Rectal smooth muscle tissue (tissue), 1 donor: ENCODE results near the gene LRRC2.

Source experiments
- H3K27ac ChIP-seq: one replicate; pipeline ENCODE4 v1.7.0; 2013; ENCODE audit warnings: low read depth, low read length, inconsistent platforms
- H3K27me3 ChIP-seq: one replicate; pipeline ENCODE4 v1.7.0; 2013; ENCODE audit warnings: low read length; ENCODE audit not compliant: control insufficient read depth, insufficient read depth
- H3K36me3 ChIP-seq: one replicate; pipeline ENCODE4 v1.7.0; 2013; ENCODE audit warnings: low read length; ENCODE audit not compliant: control insufficient read depth, insufficient read depth
- H3K4me1 ChIP-seq: one replicate; pipeline ENCODE4 v1.7.0; 2013; ENCODE audit warnings: low read length; ENCODE audit not compliant: control insufficient read depth, insufficient read depth
- H3K4me3 ChIP-seq: one replicate; pipeline ENCODE4 v1.7.0; 2013; ENCODE audit warnings: low read length
- H3K9ac ChIP-seq: one replicate; pipeline ENCODE4 v1.7.0; 2013; ENCODE audit warnings: low read length

LRRC2 gene

GRCh38 chr3:46482632-46483350, 83.3 kb downstream of the LRRC2 start:
- H3K36me3 ChIP-seq = no peaks in the 10 kb centered on the region
- H3K4me3 ChIP-seq = no peak overlapping the region
- H3K4me1 ChIP-seq = no peaks in the 10 kb centered on the region
- H3K27me3 ChIP-seq = no peaks in the 10 kb centered on the region
- no peak overlapping the region for H3K9ac ChIP-seq
- H3K27ac ChIP-seq = no peak overlapping the region

DNA sequence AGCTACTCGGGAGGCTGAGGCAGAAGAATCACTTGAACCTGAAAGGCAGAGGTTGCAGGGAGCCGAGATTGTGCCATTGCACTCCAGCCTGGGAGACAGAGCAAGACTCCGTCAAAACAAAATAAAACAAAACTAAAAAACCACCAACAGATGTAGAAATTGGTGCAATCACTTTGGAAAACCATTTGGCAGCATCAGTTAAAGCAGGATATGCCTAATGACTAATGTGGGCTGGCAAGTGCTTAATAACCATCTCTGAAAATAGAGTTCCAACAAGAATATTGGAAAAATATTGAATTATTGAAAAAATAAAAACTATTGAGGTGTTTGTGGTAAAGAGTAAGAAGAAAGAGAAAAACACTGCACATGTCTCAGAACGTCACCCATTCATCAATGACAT, 84.5 kb downstream of the LRRC2 start:
- Histone ChIP-seq H3K4me1 (no peaks in the 10 kb centered on the region), H3K27me3 (no peaks in the 10 kb centered on the region), H3K36me3 (no peaks in the 10 kb centered on the region), H3K4me3 (no peak overlapping the region), H3K27ac (no peak overlapping the region), H3K9ac (no peak overlapping the region)

DNA sequence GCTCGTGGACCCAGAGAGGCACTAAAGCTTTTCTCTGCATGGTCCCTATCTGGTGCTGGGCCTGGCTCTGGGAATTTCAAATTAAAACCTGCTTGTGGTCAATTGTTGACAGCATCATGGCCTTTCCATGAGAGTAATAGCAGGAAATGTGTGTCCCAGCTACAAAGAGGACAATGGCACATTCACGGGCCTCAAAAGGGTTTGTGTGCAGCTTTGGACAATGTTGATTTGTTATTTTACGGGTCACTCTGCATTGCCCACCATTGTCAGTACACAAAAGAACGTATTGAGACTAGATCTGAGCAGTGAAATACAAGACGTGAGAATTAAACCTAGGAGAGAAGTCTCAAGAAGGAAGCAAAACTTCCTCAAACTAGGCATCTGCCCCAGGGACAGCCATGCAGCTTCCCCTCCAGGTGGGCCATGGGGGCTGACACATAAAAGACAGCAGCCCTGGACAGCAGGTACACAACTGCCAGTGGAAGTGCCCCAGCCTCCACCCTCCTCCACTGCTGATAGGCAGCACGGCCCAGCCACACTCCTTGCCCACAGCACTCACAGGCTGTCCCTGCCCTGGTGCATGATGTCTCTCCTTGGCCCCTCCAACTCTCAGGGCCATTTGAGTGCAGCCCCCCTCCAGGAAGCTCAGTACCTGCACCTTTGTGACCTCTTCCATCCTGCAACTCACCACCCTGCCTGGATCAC, 85.5 kb downstream of the LRRC2 start:
- H3K36me3 ChIP-seq = no peaks in the 10 kb centered on the region
- no peak overlapping the region for H3K4me3 ChIP-seq
- no peak overlapping the region for H3K9ac ChIP-seq
- H3K27ac ChIP-seq = no peak overlapping the region
- no peaks in the 10 kb centered on the region for H3K27me3 ChIP-seq
- H3K4me1 ChIP-seq = no peaks in the 10 kb centered on the region

GRCh38 chr3:46479696-46480095, 86.4 kb downstream of the LRRC2 start:
- no peak overlapping the region for H3K4me3 ChIP-seq
- H3K4me1 ChIP-seq = no peaks in the 10 kb centered on the region
- no peaks in the 10 kb centered on the region for H3K36me3 ChIP-seq
- H3K27me3 ChIP-seq = no peaks in the 10 kb centered on the region
- no peak overlapping the region for H3K27ac ChIP-seq
- no peak overlapping the region for H3K9ac ChIP-seq

GRCh38 chr3:46479021-46479420, 87.1 kb downstream of the LRRC2 start:
- no peak overlapping the region for H3K9ac ChIP-seq

GRCh38 chr3:46478341-46478740, 87.8 kb downstream of the LRRC2 start:
- Histone ChIP-seq H3K27me3 (no peaks in the 10 kb centered on the region), H3K27ac (no peak overlapping the region), H3K4me3 (no peak overlapping the region), H3K36me3 (no peaks in the 10 kb centered on the region), H3K4me1 (no peaks in the 10 kb centered on the region), H3K9ac (no peak overlapping the region)

More at GRCh38 chr3:46479021-46479420, 87.1 kb downstream of the LRRC2 start:
- H3K27me3 ChIP-seq = no peaks in the 10 kb centered on the region
- H3K27ac ChIP-seq = no peak overlapping the region
- H3K4me3 ChIP-seq = no peak overlapping the region
- H3K36me3 ChIP-seq = no peaks in the 10 kb centered on the region
- no peaks in the 10 kb centered on the region for H3K4me1 ChIP-seq

DNA sequence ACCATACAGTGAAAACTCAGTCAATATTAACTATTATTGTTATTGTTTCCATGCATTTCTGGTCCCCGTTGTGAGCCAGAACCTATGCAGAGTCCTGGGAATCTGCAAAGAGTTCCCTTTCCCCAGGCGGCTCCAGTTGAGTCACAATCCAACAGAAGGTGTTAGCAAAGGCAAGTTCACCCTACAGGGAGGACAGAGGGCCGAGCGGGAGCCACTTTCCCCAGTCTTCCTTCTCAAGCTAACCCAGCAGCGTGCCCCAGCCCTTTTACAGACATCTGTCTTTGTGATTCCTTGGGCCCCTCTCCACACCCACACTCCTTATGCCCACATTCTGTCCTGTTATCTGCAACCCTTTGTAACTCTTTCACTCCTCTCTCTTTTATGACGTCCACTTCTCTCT, 88.3 kb downstream of the LRRC2 start:
- Histone ChIP-seq H3K36me3 (no peaks in the 10 kb centered on the region), H3K4me3 (no peak overlapping the region), H3K27me3 (no peaks in the 10 kb centered on the region), H3K27ac (no peak overlapping the region), H3K4me1 (no peaks in the 10 kb centered on the region), H3K9ac (no peak overlapping the region)

- no peaks in the 10 kb centered on the region for H3K27me3 ChIP-seq
- no peak overlapping the region for H3K4me3 ChIP-seq
- no peak overlapping the region for H3K27ac ChIP-seq
- no peaks in the 10 kb centered on the region for H3K36me3 ChIP-seq
- no peaks in the 10 kb centered on the region for H3K4me1 ChIP-seq
- H3K9ac ChIP-seq = no peak overlapping the region
Measured at GRCh38 chr3:46477145-46477544, 89.0 kb downstream of the LRRC2 start.

GRCh38 chr3:46472736-46473135, 93.4 kb downstream of the LRRC2 start:
- no peaks in the 10 kb centered on the region for H3K36me3 ChIP-seq
- no peak overlapping the region for H3K9ac ChIP-seq
- no peaks in the 10 kb centered on the region for H3K4me1 ChIP-seq
- no peaks in the 10 kb centered on the region for H3K27me3 ChIP-seq
- H3K4me3 ChIP-seq = no peak overlapping the region
- no peak overlapping the region for H3K27ac ChIP-seq

DNA sequence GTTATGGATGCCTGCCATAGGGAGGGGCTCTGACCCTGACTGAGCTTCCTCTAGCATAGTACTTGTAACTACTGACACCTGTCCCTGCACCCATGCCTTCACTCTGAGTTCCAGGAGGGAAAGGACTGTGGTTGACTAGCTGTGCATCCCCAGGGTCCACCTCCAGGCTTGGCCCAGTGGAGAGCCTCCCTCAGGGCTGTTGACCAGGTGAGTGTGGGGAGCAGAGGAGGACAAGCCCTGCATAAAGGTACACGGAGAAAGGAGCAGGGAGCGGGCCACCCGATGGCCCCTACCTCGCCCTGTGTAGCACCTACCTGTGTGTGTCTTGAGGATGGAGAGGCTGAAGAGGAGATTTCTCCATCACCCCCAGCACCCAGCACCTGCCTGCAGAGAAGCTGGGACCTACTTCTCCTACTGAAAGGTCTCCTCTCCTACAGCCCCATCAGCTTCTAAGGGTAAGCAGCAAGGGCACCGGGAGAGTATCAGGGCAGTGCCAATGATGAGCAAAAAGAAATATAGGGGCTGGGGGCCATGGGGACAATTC, 94.7 kb downstream of the LRRC2 start:
- Histone ChIP-seq H3K27ac (no peak overlapping the region), H3K27me3 (no peaks in the 10 kb centered on the region), H3K4me1 (no peaks in the 10 kb centered on the region), H3K4me3 (no peak overlapping the region), H3K36me3 (no peaks in the 10 kb centered on the region), H3K9ac (no peak overlapping the region)

DNA sequence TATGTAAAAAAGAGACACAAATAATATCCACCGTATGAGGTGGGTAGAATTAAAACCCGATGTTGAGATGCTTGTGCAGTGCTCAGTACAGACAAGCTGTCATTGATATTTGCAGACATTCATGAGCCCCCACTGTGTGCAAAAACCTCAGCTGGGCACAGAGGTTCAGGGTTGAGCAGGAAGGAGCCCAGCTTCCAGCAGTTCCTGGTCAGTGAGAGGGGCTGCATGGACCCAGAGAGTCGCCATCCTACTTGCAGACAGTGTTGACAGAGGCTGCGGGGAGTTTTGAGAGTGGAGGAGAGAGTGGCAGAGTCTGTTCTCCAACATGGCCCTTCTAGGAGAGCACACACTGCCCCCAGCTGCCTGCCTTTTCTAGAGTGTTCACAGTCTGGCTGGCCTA, 95.3 kb downstream of the LRRC2 start:
- Histone ChIP-seq H3K27ac (no peak overlapping the region), H3K9ac (no peak overlapping the region), H3K36me3 (no peaks in the 10 kb centered on the region)

DNA sequence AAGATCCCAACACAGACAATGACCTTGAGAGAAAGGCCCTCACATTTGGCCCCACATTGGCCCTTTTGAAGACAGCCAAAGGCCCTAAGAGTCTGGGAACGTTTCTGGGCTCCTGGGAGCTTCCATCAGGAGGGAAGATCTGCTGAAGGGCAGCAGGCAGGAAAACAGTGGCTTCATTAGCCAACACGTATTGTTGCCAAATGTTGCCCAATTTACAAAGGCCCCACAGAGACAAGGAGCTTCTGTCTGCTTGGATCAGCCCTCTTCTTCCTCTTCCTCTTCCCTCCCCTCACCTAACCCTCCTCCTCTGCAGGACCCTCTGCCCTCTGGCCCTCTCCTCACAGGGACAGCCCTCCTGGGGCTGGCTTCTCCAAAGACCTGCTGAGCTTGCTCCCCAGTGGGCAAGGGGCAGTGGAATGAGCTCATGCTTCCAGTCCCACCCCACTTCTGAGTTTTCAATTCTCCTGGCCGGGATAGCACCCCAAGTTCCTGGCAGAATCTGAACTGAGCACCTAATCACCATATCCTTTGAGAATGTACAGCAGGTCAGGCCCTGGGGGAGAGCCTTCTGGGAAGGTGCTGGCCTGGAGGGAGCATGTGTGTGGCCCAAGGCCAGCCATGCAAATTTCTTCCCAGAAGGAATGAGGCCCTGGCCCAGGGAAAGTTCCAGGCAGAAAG, 96.3 kb downstream of the LRRC2 start:
- peaks cover 2% of the 10 kb centered on the region for H3K27me3 ChIP-seq
- H3K4me3 ChIP-seq = no peak overlapping the region
- H3K9ac ChIP-seq = no peak overlapping the region
- no peaks in the 10 kb centered on the region for H3K4me1 ChIP-seq
- H3K27ac ChIP-seq = no peak overlapping the region
- H3K36me3 ChIP-seq = no peaks in the 10 kb centered on the region

More for the DNA sequence above, 95.3 kb downstream of the LRRC2 start:
- H3K4me1 ChIP-seq = no peaks in the 10 kb centered on the region
- H3K4me3 ChIP-seq = no peak overlapping the region
- H3K27me3 ChIP-seq = no peaks in the 10 kb centered on the region
